ENCODE data around the gene CCR2.

CCR2 gene

DNA sequence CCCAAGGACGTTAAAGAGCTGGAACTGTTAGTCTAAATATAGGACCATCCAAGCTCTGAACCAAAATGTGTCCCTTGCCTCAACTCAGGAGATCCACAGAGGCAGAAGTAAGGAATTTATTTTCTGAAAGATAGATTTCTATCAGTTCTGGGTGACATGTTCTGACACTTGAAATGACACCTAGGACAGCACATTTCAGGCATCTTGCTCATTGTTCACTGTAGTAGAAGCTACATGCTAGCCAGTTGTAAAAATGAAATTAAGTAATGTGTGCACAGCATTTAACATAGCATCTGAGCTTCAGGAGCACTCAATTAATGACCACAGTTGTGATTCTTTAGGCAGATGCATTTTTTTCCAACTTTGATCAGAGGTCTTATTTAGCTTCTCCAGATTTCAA, 567 bp downstream of the CCR2 start:
- Histone ChIP-seq H3K36me3 (ENCODE audit: insufficient read depth, low read length) (no peaks in the 10 kb centered on the region), H3K4me3 (ENCODE audit: low read depth, low read length) (no peak overlapping the region), H3K27ac (ENCODE audit: low read depth, low read length) (no peak overlapping the region), H3K4me1 (ENCODE audit: control insufficient read depth, insufficient read depth, low read length, unreplicated experiment) (no peaks in the 10 kb centered on the region), H3K79me2 (ENCODE audit: control insufficient read depth, insufficient read depth, low read length, unreplicated experiment) (no peaks in the 10 kb centered on the region), H2AFZ (ENCODE audit: low read length, unreplicated experiment) (no peak overlapping the region), H3K27me3 (ENCODE audit: insufficient read depth, low read length) (peaks cover 99% of the 10 kb centered on the region)

DNA sequence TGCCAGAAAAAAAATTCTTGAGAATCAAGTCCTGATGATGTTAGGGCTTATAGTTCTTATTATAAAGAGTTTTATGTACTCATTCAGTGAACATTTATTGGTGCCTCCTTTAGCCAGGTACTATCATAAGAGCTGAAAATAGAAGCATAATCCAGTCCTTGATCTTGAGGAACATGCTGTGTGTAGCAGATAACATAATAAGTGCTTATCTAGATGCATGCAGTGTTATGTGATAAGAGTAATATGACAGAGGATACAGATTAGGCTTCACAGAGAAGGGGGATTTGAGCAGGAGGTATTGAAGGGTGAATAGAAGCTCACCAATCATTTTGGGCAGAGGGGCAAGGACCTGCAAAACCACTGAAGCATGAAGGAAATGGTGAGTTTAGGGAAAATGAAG, 1.1 kb downstream of the CCR2 start:
- Histone ChIP-seq H3K27me3 (ENCODE audit: insufficient read depth, low read length) (peaks cover 99% of the 10 kb centered on the region), H3K4me1 (ENCODE audit: control insufficient read depth, insufficient read depth, low read length, unreplicated experiment) (no peaks in the 10 kb centered on the region)

DNA sequence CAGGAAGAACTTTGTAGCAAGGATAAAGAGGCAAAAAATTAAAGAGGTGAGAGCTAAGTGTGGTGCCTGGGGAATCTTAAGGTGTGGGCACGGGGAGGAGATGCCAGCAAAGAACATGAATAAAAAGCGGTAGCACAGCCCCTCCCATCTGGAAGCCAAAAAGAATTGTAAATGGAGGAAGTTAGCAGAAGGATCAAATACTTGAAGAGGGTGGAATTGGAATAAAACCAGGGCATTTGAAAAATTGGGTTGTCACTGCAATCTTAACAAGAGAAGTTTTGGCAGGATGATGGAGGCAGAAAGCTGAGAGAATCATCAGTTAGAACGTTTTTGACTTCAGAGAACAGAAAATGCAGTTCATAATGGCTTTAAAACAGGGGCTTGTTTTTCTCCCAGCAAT, 2.4 kb downstream of the CCR2 start:
- Histone ChIP-seq H3K4me3 (ENCODE audit: low read depth, low read length) (no peak overlapping the region), H3K36me3 (ENCODE audit: insufficient read depth, low read length) (no peaks in the 10 kb centered on the region), H3K4me1 (ENCODE audit: control insufficient read depth, insufficient read depth, low read length, unreplicated experiment) (no peaks in the 10 kb centered on the region), H3K27me3 (ENCODE audit: insufficient read depth, low read length) (peaks cover 98% of the 10 kb centered on the region), H2AFZ (ENCODE audit: low read length, unreplicated experiment) (no peak overlapping the region), H3K79me2 (ENCODE audit: control insufficient read depth, insufficient read depth, low read length, unreplicated experiment) (no peaks in the 10 kb centered on the region), H3K27ac (ENCODE audit: low read depth, low read length) (no peak overlapping the region)

More for the DNA sequence above, 1.1 kb downstream of the CCR2 start:
- Histone ChIP-seq H3K79me2 (ENCODE audit: control insufficient read depth, insufficient read depth, low read length, unreplicated experiment) (no peaks in the 10 kb centered on the region), H3K36me3 (ENCODE audit: insufficient read depth, low read length) (no peaks in the 10 kb centered on the region), H3K27ac (ENCODE audit: low read depth, low read length) (no peak overlapping the region), H2AFZ (ENCODE audit: low read length, unreplicated experiment) (no peak overlapping the region), H3K4me3 (ENCODE audit: low read depth, low read length) (no peak overlapping the region)

DNA sequence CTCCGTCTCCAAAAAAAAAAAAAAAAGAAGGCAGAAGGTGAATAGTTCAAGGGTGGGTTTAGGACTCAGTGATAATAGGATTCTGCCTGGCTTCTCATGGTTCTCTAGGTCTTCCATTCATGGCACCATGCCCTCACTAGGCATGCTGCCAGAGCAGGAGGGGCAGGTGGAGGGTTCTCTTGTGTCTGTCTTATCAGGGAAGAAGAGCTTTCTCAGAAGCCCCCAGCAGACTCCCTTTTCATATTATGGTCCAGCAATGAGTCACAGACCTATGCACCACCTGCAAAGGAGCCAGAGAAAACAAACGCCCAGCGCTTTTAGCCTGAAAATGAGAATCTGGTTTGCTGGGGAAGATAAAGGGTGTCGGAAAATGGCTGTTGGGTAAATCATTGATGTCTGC, 3.0 kb downstream of the CCR2 start:
- Histone ChIP-seq H3K4me1 (ENCODE audit: control insufficient read depth, insufficient read depth, low read length, unreplicated experiment) (no peaks in the 10 kb centered on the region), H2AFZ (ENCODE audit: low read length, unreplicated experiment) (no peak overlapping the region), H3K27ac (ENCODE audit: low read depth, low read length) (no peak overlapping the region), H3K36me3 (ENCODE audit: insufficient read depth, low read length) (no peaks in the 10 kb centered on the region), H3K27me3 (ENCODE audit: insufficient read depth, low read length) (peaks cover 96% of the 10 kb centered on the region), H3K4me3 (ENCODE audit: low read depth, low read length) (no peak overlapping the region), H3K79me2 (ENCODE audit: control insufficient read depth, insufficient read depth, low read length, unreplicated experiment) (no peaks in the 10 kb centered on the region)

DNA sequence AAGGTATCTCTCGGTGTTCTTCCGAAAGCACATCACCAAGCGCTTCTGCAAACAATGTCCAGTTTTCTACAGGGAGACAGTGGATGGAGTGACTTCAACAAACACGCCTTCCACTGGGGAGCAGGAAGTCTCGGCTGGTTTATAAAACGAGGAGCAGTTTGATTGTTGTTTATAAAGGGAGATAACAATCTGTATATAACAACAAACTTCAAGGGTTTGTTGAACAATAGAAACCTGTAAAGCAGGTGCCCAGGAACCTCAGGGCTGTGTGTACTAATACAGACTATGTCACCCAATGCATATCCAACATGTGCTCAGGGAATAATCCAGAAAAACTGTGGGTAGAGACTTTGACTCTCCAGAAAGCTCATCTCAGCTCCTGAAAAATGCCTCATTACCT, 4.6 kb downstream of the CCR2 start:
- H3K27me3 ChIP-seq (ENCODE audit: insufficient read depth, low read length): peaks cover 90% of the 10 kb centered on the region
- H3K27ac ChIP-seq (ENCODE audit: low read depth, low read length): no peak overlapping the region
- H3K4me3 ChIP-seq (ENCODE audit: low read depth, low read length): no peak overlapping the region
- H3K36me3 ChIP-seq (ENCODE audit: insufficient read depth, low read length): no peaks in the 10 kb centered on the region
- no peak overlapping the region for H2AFZ ChIP-seq (ENCODE audit: low read length, unreplicated experiment)
- H3K4me1 ChIP-seq (ENCODE audit: control insufficient read depth, insufficient read depth, low read length, unreplicated experiment): no peaks in the 10 kb centered on the region
- H3K79me2 ChIP-seq (ENCODE audit: control insufficient read depth, insufficient read depth, low read length, unreplicated experiment): no peaks in the 10 kb centered on the region

DNA sequence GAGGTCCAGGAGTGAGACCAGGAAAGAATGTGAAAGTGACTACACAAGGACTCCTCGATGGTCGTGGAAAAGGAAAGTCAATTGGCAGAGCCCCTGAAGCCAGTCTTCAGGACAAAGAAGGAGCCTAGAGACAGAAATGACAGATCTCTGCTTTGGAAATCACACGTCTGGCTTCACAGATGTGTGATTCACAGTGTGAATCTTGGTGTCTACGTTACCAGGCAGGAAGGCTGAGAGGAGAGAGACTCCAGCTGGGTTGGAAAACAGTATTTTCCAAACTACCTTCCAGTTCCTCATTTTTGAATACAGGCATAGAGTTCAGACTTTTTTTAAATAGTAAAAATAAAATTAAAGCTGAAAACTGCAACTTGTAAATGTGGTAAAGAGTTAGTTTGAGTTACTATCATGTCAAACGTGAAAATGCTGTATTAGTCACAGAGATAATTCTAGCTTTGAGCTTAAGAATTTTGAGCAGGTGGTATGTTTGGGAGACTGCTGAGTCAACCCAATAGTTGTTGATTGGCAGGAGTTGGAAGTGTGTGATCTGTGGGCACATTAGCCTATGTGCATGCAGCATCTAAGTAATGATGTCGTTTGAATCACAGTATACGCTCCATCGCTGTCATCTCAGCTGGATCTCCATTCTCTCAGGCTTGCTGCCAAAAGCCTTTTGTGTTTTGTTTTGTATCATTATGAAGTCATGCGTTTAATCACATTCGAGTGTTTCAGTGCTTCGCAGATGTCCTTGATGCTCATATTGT, 6.0 kb downstream of the CCR2 start:
- no peaks in the 10 kb centered on the region for H3K4me1 ChIP-seq (ENCODE audit: control insufficient read depth, insufficient read depth, low read length, unreplicated experiment)
- H3K79me2 ChIP-seq (ENCODE audit: control insufficient read depth, insufficient read depth, low read length, unreplicated experiment): no peaks in the 10 kb centered on the region
- no peak overlapping the region for H3K27ac ChIP-seq (ENCODE audit: low read depth, low read length)
- H3K36me3 ChIP-seq (ENCODE audit: insufficient read depth, low read length): no peaks in the 10 kb centered on the region
- H3K27me3 ChIP-seq (ENCODE audit: insufficient read depth, low read length): peaks cover 88% of the 10 kb centered on the region
- H3K4me3 ChIP-seq (ENCODE audit: low read depth, low read length): no peak overlapping the region
- H2AFZ ChIP-seq (ENCODE audit: low read length, unreplicated experiment): no peak overlapping the region

DNA sequence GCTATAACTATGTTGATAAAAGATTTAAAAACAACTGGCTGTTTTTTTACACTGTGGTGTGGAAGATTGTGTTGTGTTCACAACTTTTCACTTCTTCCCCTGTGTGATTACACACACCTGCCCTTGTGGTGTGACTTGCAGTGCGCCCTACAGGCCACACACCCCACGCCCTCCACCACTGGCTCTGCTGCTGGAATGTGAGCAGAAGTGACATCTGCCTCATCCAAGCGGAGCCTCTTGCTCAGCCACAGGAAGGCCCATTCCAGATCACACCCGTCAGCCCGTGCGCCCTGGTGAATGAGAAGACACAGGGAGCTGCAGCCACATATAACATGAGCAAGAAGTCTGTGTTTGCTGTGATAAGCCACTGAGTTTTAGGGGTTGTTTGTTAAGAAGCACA, 7.0 kb downstream of the CCR2 start:
- Histone ChIP-seq H3K27ac (ENCODE audit: low read depth, low read length) (no peak overlapping the region), H2AFZ (ENCODE audit: low read length, unreplicated experiment) (no peak overlapping the region), H3K79me2 (ENCODE audit: control insufficient read depth, insufficient read depth, low read length, unreplicated experiment) (no peaks in the 10 kb centered on the region), H3K4me1 (ENCODE audit: control insufficient read depth, insufficient read depth, low read length, unreplicated experiment) (no peaks in the 10 kb centered on the region), H3K36me3 (ENCODE audit: insufficient read depth, low read length) (no peaks in the 10 kb centered on the region), H3K27me3 (ENCODE audit: insufficient read depth, low read length) (peaks cover 87% of the 10 kb centered on the region), H3K4me3 (ENCODE audit: low read depth, low read length) (no peak overlapping the region)

DNA sequence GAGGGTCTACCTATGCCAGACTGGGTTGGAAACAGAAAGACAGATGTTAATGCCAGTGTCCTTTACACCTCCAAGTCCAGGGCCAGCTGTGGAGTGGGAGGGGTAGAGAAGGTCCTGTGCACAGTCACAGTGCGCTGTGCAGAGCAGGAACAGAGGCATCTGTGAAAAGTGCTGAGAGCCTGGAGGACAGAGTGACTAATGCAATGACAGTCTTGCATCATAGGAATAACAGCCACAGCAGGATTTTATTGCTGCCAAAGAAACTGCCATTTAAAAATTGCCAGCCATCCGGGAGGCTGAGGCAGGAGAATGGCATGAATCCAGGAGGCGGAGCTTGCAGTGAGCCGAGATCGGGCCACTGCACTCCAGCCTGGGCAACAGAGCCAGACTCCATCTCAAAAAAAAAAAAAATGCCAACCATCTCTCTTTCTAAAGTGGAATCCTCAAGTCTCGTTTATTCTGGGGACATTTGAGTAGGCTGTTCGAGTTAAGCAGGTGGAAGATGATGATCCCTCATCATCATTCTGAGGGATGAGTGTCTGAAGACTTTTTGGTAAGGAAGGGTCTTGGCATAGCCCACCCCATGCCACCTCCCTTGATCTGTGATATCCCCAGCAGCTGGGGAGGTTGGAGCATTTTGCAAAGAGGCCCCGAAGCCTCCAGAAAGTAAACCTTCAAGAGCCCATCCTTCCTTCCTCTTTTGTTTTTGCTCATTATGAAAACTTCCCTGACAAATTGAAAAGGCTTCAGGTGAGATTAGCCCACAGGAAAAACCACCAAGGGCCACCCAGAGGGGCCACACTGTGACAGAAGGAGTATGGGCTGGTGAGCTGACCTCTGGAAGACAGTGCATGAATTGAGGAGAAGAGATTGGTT, 7.7 kb downstream of the CCR2 start:
- Histone ChIP-seq H3K4me3 (ENCODE audit: low read depth, low read length) (no peak overlapping the region), H3K4me1 (ENCODE audit: control insufficient read depth, insufficient read depth, low read length, unreplicated experiment) (no peaks in the 10 kb centered on the region), H3K27me3 (ENCODE audit: insufficient read depth, low read length) (peaks cover 88% of the 10 kb centered on the region), H3K79me2 (ENCODE audit: control insufficient read depth, insufficient read depth, low read length, unreplicated experiment) (no peaks in the 10 kb centered on the region), H3K36me3 (ENCODE audit: insufficient read depth, low read length) (no peaks in the 10 kb centered on the region), H3K27ac (ENCODE audit: low read depth, low read length) (no peak overlapping the region), H2AFZ (ENCODE audit: low read length, unreplicated experiment) (no peak overlapping the region)

DNA sequence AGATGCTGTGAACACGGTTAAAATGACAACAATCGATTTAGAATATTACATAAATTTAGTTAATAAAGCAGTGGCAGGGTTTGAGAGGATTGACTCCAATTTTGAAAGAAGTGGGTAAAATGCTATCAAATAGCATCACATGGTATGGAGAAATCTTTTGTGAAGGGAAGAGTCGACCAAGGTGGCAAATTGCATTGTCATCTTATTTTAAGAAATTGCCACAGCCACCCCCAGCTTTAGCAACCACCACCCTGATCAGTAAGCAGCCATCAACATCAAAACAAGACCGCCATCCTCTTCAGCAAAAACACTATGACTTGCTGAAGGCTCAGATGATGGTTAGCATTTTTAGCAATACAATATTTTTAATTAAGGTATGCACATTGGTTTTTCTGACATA, 11.1 kb downstream of the CCR2 start:
- H3K27me3 ChIP-seq (ENCODE audit: insufficient read depth, low read length): peaks cover 86% of the 10 kb centered on the region
- H3K79me2 ChIP-seq (ENCODE audit: control insufficient read depth, insufficient read depth, low read length, unreplicated experiment): no peaks in the 10 kb centered on the region
- H3K4me1 ChIP-seq (ENCODE audit: control insufficient read depth, insufficient read depth, low read length, unreplicated experiment): no peaks in the 10 kb centered on the region
- no peaks in the 10 kb centered on the region for H3K36me3 ChIP-seq (ENCODE audit: insufficient read depth, low read length)
- H3K27ac ChIP-seq (ENCODE audit: low read depth, low read length): no peak overlapping the region
- no peak overlapping the region for H2AFZ ChIP-seq (ENCODE audit: low read length, unreplicated experiment)
- H3K4me3 ChIP-seq (ENCODE audit: low read depth, low read length): no peak overlapping the region

DNA sequence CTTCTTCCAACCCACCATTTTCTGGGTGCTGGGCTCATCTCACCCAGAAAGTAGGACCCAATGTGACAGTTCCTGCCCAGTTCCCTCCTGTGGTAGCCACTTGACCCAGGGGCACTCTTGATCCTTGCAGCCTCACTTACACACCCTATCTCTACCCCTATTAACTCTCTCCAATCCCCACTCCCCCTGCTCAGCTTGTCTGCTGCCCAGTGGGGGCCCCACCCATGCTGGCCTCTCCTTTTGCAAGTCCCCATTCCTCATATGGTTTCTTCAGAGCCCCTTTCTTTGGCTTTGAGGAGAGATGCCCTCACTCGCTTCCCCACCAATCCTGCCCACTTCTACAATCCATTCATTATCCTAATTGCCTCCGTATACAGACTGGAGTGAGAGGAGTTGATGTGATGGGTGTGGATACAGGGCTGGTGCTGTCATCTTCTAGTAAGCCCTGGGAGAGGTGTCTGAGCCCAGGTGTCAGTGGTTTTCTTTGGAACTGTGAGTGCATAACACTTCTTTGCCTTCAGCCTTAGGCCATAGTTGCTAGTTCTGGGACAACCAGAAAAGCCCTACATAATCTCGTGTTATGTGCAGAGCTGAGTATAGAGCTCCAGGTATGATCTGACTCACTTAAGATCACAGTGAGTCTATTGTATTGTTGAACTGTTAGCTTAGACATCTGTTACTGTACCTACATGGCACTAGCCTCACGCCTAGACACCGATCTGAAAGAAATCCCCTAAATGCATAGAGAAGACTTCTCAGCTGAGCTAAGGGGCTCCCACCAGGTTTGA, 12.0 kb downstream of the CCR2 start:
- H3K4me1 ChIP-seq (ENCODE audit: control insufficient read depth, insufficient read depth, low read length, unreplicated experiment): no peaks in the 10 kb centered on the region
- no peak overlapping the region for H3K4me3 ChIP-seq (ENCODE audit: low read depth, low read length)
- peaks cover 86% of the 10 kb centered on the region for H3K27me3 ChIP-seq (ENCODE audit: insufficient read depth, low read length)
- no peaks in the 10 kb centered on the region for H3K79me2 ChIP-seq (ENCODE audit: control insufficient read depth, insufficient read depth, low read length, unreplicated experiment)
- H2AFZ ChIP-seq (ENCODE audit: low read length, unreplicated experiment): no peak overlapping the region
- no peak overlapping the region for H3K27ac ChIP-seq (ENCODE audit: low read depth, low read length)
- no peaks in the 10 kb centered on the region for H3K36me3 ChIP-seq (ENCODE audit: insufficient read depth, low read length)
